ENCODE data around the gene PRX. TPM values are rescaled to one million over a fixed set of nuclear protein-coding genes. Genes with fewer than 3 reads are reported as not detected.

Gene PRX
- total RNA-seq, 4 donors from 2014 or later, result 0.70 to 6.1 (median 2.4) TPM

- Histone ChIP-seq H3K4me3 (no peak overlapping the region), H3K27ac (no peak overlapping the region), H3K4me1 (peaks cover 20 to 66% (median 30%) of the 10 kb centered on the region in 3 donors), H3K27me3 (no peaks in the 10 kb centered on the region), H3K36me3 (peaks cover 0 to 13% (median 7%) of the 10 kb centered on the region in 3 donors), H3K9me3 (no peaks in the 10 kb centered on the region)
- no peak for DNase-seq
- intact Hi-C loops (cut with DNase I), result no loop called here
- WGBS, 2 donors, result 72 to 73% methylated on average over 5 of the region's 5 CpGs
- TF ChIP-seq POLR2A (IDR thresholded peaks at IDR 0.05) (no peak), CTCF (IDR thresholded peaks at IDR 0.05) (no peak)
Measured at GRCh38 chr19:40419066-40419612, 6.0 kb upstream of the PRX start.

GRCh38 chr19:40418040-40418439 lies 4.9 kb upstream of the PRX start:
- WGBS, 2 donors, result 71 to 84% methylated on average over 3 of the region's 3 CpGs
- peak overlapping the region in 3 of 4 donors; percentile 70 to 88 (median 81) for H3K27ac ChIP-seq
- no peaks in the 10 kb centered on the region for H3K9me3 ChIP-seq
- H3K4me1 ChIP-seq, result peaks cover 20 to 62% (median 20%) of the 10 kb centered on the region in 3 donors
- no peak overlapping the region for H3K4me3 ChIP-seq
- TF ChIP-seq CTCF (IDR thresholded peaks at IDR 0.05) (no peak), POLR2A (IDR thresholded peaks at IDR 0.05) (no peak)
- intact Hi-C loops (cut with DNase I), result no loop called here
- peaks cover 0 to 3% (median 0%) of the 10 kb centered on the region in 4 donors for H3K27me3 ChIP-seq
- H3K36me3 ChIP-seq, result peaks cover 0 to 9% (median 3%) of the 10 kb centered on the region in 3 donors
- no peak for DNase-seq

DNA sequence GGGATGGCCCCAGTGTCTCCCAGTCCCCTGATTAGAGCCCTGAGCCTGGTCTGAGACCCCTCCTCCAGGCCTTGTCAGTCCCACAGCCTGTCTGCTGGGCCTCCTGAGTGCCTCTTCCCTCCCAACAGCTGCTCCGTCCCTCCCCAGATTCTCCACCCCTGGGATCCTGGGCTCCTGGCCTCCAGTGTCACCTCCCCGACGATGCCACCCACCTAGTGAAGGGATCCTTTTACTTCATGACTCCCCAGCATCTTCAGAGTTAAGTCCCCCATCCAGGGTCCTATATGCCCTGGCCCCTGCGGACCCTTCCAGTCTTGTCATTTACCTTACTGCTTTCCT lies 4.4 kb upstream of the PRX start:
- H3K27me3 ChIP-seq, result peaks cover 0 to 7% (median 0%) of the 10 kb centered on the region in 4 donors
- peak overlapping the region; percentile 52 to 88 (median 76) for H3K27ac ChIP-seq
- peaks cover 0 to 4% (median 0%) of the 10 kb centered on the region in 3 donors for H3K36me3 ChIP-seq
- H3K9me3 ChIP-seq, result no peaks in the 10 kb centered on the region
- no peak overlapping the region for H3K4me3 ChIP-seq
- intact Hi-C loops (cut with DNase I), result no loop called here
- DNase-seq, result no peak
- no peak for TF ChIP-seq CTCF (IDR thresholded peaks at IDR 0.05)
- H3K4me1 ChIP-seq, result peaks cover 17 to 57% (median 19%) of the 10 kb centered on the region in 3 donors
- 78 to 82% methylated on average over 3 to 4 of the region's 4 CpGs for WGBS, 2 donors

DNA sequence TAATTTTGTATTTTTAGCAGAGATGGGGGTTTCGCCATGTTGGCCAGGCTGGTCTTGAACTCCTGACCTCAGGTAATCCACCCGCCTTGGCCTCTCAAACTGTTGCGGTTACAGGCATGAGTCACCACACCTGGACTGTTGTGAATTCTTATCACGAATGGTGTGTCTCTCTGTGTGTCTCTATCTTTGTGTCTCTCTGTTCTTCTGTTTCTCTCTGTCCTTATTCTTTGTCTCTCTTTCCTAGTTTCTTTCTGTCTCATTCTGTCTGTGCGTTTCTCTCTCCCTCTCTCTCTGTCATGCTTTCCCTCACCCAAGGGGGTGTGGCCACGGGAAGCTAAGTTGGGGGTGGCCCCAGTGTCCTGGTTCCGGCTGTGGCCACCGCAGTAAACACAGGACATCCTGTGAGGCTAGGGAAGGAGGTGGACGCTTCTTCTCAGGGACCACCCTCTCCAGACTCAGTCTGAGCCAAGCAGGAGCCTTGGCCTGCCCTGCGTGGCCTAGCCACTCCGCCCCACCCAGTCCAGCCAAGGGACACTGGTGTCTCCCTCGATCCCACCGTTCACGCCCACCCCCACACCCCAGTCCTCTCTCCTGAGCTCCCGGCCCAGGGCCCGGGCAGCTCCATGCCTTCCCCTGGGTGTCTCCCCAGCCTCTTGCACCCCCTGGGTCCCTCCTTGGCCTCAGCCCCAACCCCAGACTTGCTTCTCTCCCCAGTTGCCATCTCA lies 3.9 kb upstream of the PRX start:
- WGBS, 2 donors, result 29 to 41% methylated on average over 12 to 14 of the region's 16 CpGs
- peaks cover 14 to 57% (median 16%) of the 10 kb centered on the region in 3 donors for H3K4me1 ChIP-seq
- H3K9me3 ChIP-seq, result no peaks in the 10 kb centered on the region
- TF ChIP-seq POLR2A (IDR thresholded peaks at IDR 0.05) (peak in 1 of 4 donors; percentile 44), CTCF (IDR thresholded peaks at IDR 0.05) (no peak)
- peak overlapping the region; percentile 52 to 88 (median 76) for H3K27ac ChIP-seq
- H3K27me3 ChIP-seq, result peaks cover 0 to 9% (median 0%) of the 10 kb centered on the region in 4 donors
- intact Hi-C loops (cut with DNase I), result no loop called here
- no peak overlapping the region for H3K4me3 ChIP-seq
- no peak for DNase-seq
- no peaks in the 10 kb centered on the region for H3K36me3 ChIP-seq

DNA sequence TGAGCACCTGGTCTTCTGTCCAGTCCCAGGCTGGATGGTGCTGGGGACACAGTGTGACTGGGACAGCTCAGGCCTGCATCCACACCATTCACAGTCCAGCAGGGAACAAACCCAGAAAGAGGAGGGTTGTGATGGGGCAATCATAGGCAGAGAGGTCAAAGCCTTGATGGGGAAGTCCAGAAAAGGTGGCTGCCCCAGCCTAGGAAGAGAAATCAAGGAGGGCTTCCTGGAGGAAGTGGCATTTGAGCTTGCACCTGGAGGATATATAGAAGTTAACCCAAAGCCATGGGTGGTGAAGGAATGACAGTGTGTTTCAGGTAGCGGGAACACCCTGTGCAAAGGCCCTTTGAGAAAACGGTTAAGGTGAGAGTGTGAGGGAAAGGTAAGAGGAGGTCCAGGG lies 2.6 kb upstream of the PRX start:
- DNase-seq, result no peak
- Histone ChIP-seq H3K36me3 (no peaks in the 10 kb centered on the region), H3K27me3 (peaks cover 0 to 9% (median 0%) of the 10 kb centered on the region in 4 donors), H3K4me1 (peaks cover 5 to 58% (median 17%) of the 10 kb centered on the region in 3 donors), H3K9me3 (no peaks in the 10 kb centered on the region), H3K27ac (no peak overlapping the region), H3K4me3 (no peak overlapping the region)
- intact Hi-C loops (cut with DNase I), result no loop called here
- TF ChIP-seq POLR2A (IDR thresholded peaks at IDR 0.05), result no peak
- no peak for TF ChIP-seq CTCF (IDR thresholded peaks at IDR 0.05)
- 88 to 97% methylated on average over 2 of the region's 2 CpGs for WGBS, 2 donors
